Neutrophil (primary cell): Measurements from ENCODE around the gene CBLC.

Experiments
- H3K27ac ChIP-seq: fragments of 200-600 bp; sonication (generic); 2 replicates; pipeline ENCODE4 v1.5.1; 2016; ENCODE audit warnings: mild to moderate bottlenecking, moderate library complexity
- H3K27me3 ChIP-seq: fragments of 200-600 bp; sonication (generic); 2 replicates; pipeline ENCODE4 v1.6.0; 2016; ENCODE audit warnings: mild to moderate bottlenecking
- H3K36me3 ChIP-seq: fragments of 200-600 bp; sonication (generic); 2 replicates; pipeline ENCODE4 v1.5.1; 2017
- H3K4me1 ChIP-seq, 2 experiments: fragments of 200-600 bp in 1 of 2; sonication (generic) in 1 of 2; 1 replicate in 1 of 2; 2 replicates in 1 of 2; pipeline versions ENCODE4 v1.5.1 to v1.6.1; 2013 to 2016; ENCODE audit warnings: low read depth in 1 of 2, low read length in 1 of 2, mild to moderate bottlenecking in 1 of 2, moderate library complexity in 1 of 2; ENCODE audit not compliant: control insufficient read depth in 1 of 2, insufficient read depth in 1 of 2
- H3K4me3 ChIP-seq, 2 experiments: fragments of 200-600 bp in 1 of 2; sonication (generic) in 1 of 2; 1 replicate in 1 of 2; 2 replicates in 1 of 2; pipeline ENCODE4 v1.5.1; 2013 to 2016; ENCODE audit warnings: low read depth in 1 of 2, low read length in 1 of 2, mild to moderate bottlenecking in 1 of 2, moderate library complexity in 1 of 2
- H3K9me3 ChIP-seq: fragments of 200-600 bp; sonication (generic); 2 replicates; pipeline ENCODE4 v1.5.1; 2016
- CTCF ChIP-seq: fragments of 200-600 bp; sonication (generic); IDR thresholded peaks from 2 replicates; pipeline ENCODE4 v1.5.1; 2016; ENCODE audit warnings: antibody characterized with exemption

CBLC gene

GRCh38 chr19:44848812-44849447 is 71.2 kb downstream of the CBLC start:
- Histone ChIP-seq H3K4me1 (peaks cover 36 to 56% of the 10 kb centered on the region in 2 experiments), H3K4me3 (peak overlapping the region in 1 of 2 experiments; percentile 88), H3K27ac (peak overlapping the region; percentile 87), H3K9me3 (no peaks in the 10 kb centered on the region), H3K27me3 (peaks cover 29% of the 10 kb centered on the region), H3K36me3 (no peaks in the 10 kb centered on the region)
- TF ChIP-seq CTCF: no peak
